GM12865 (cell line): ENCODE data around the gene CDC42BPA.
"Not testable (repeated sequence)": the region's sequence is repeated elsewhere in the genome, so short reads cannot be mapped to it uniquely, and the experiment has no call there.

Experiments
- DNase-seq: peaks from one replicate; pipeline ENCODE4 v3.0.0; 2010; ENCODE audit warnings: low read depth
- H3K4me3 ChIP-seq: 2 replicates; pipeline ENCODE4 v1.5.1; 2011; ENCODE audit warnings: mild to moderate bottlenecking, low read depth, low read length, control low read depth
- CTCF ChIP-seq: IDR thresholded peaks from 2 replicates; pipeline ENCODE4 v1.5.1; 2011; ENCODE audit warnings: low read length, control low read depth, low read depth, inconsistent platforms; ENCODE audit not compliant: insufficient read depth; ENCODE audit errors: missing control alignments

The CDC42BPA gene

GRCh38 chr1:226960944-226961765, 357.1 kb downstream of the CDC42BPA start:
- no peak for TF ChIP-seq CTCF
- no peak for DNase-seq
- no peak overlapping the region for H3K4me3 ChIP-seq

- TF ChIP-seq CTCF = no peak
- DNase-seq = no peak
- H3K4me3 ChIP-seq = no peak overlapping the region
These were observed 358.0 kb downstream of the CDC42BPA start for GRCh38 chr1:226960256-226960655.

- H3K4me3 ChIP-seq = no peak overlapping the region
- DNase-seq = no peak
- no peak for TF ChIP-seq CTCF
These were observed 360.0 kb downstream of the CDC42BPA start for GRCh38 chr1:226958300-226958699.

GRCh38 chr1:226957714-226958113, 360.6 kb downstream of the CDC42BPA start:
- TF ChIP-seq CTCF = no peak
- DNase-seq = no peak
- H3K4me3 ChIP-seq = no peak overlapping the region

GRCh38 chr1:226956942-226957713, 361.2 kb downstream of the CDC42BPA start:
- H3K4me3 ChIP-seq = no peak overlapping the region
- no peak for TF ChIP-seq CTCF
- DNase-seq = no peak

GRCh38 chr1:226955857-226956256, 362.4 kb downstream of the CDC42BPA start:
- H3K4me3 ChIP-seq, DNase-seq: not testable (repeated sequence)

- DNase-seq = no peak
- H3K4me3 ChIP-seq = no peak overlapping the region
- no peak for TF ChIP-seq CTCF
These were observed 363.5 kb downstream of the CDC42BPA start for GRCh38 chr1:226954777-226955176.
